ENCODE measurements around the gene UBE2U.

GRCh38 chr1:64248065-64248464 is 44.6 kb downstream of the UBE2U start:
- no peak for TF ChIP-seq EZH2 (IDR thresholded peaks at IDR 0.05; ENCODE audit: borderline replicate concordance, insufficient read depth, low read length, poor library complexity, severe bottlenecking)
- no peak for TF ChIP-seq MXI1 (conservative IDR thresholded peaks at IDR 0.05; ENCODE audit: poor library complexity, severe bottlenecking)
